ENCODE data around the gene WFDC12.

Gene WFDC12

GRCh38 chr20:45114465-45115385 is 9.5 kb downstream of the WFDC12 start, which contains the start of gene WFDC5:
WFDC5 (minus strand) TSS chr20:45115174; CDS start chr20:45115083, 91 bp downstream.
- DNase-seq = no peak

DNA sequence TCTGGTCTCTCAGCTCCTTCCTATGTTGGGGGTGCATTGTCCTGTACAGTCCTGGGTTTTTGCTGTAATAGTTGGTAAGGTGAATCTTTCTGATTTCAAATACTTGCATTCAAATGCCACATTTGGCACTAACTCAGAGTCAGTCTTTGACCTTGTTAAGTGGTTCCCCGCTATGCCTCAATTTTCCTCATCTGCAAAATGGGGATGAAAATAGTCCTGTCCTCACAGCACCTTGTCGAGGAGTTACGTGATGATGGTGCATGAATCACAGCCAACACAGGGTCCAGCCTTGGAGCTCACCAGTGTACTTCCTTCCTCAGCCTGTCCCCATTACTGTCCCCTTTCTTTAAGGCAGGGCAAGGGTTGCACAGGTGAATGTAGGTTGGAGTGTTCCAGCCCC is 10.4 kb downstream of the WFDC12 start:
- DNase-seq = no peak

DNA sequence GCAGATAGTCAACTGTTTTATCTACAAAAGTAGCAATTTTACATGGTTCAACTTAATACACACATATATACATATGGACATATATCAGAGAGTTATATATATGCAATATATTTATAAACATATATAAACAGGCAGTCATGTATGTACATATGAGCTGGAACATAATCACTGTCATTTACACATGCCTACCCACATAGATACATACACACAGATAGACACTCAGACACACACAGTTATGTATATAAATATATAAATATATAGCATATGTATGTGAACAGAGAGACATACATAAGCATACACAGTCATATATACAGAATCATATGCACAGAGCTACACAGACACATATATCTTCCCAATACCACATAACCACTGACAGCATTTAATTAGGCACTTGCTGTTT is 11.5 kb downstream of the WFDC12 start:
- no peak for DNase-seq

DNA sequence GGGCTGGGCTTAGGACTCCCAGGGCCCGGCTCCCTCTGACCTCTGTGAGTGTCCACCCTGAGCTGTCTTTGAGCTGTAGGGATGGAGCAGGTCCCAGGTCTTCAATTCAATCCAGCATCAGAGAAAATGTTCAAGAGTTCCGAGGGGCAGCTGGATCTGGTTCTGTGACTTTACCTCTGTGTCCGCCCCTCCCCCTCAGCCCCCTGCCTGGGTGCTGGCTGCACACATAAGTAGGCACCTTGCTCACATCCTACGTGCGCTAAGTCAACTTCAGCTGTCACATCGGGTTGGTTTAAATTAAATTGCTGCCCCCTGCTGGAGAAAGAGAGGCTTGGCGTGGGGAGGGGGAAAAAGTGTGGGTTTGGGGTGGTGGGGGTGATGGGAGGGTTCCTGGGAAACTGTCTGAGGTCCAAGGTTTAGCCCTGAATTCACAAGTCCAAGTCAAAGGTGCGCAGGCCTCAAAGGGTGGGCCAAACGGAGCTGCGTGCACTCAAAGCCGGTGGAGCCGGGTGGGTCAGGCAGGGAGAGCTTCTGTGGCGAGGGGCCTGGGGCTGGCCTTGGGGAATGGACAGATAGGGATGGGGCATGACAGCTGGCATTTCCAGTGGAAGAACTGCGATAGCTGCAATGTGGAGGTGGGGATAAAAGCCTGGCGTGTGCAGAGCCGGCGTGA is 12.3 kb downstream of the WFDC12 start:
- DNase-seq = no peak

DNA sequence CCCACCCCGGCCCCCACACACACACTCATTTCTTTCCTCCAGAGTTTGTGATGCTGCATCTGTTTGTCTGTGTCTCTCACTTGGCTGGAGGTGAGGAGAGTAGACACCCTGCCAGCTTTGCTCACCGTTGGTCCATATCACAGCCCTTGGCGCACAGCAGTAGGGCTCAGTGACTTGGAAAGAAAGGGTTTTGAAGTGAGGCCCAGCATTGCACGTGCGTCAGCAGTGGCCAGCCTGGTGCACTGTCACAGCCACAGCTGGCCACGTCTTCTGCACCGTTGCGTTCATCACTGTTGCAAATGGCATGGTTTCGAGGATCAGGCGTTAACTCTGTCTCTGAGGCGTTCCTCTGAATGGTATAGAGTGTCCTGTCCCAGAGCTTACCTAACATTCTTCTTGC is 13.0 kb downstream of the WFDC12 start:
- no peak for DNase-seq

DNA sequence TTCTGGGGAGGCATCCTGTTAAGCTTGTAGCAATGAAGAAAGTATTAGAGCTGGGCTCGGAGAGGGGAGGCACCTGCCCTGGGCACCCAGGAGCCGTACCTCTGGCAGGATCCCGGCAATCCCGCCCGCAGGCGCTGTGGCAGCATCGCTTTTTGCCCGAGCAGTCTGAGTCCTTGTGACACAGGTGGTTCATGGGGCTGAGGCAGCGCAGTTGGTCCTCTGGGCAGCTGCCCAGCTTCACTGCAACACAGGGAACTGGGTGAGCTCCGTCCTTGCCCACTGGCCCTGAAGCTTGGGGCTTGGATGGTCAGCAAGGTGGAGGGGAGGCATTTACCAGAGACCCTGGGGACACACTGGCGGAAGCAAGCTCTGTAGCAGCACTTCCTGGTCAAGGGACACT is 14.0 kb downstream of the WFDC12 start:
- no peak for DNase-seq

DNA sequence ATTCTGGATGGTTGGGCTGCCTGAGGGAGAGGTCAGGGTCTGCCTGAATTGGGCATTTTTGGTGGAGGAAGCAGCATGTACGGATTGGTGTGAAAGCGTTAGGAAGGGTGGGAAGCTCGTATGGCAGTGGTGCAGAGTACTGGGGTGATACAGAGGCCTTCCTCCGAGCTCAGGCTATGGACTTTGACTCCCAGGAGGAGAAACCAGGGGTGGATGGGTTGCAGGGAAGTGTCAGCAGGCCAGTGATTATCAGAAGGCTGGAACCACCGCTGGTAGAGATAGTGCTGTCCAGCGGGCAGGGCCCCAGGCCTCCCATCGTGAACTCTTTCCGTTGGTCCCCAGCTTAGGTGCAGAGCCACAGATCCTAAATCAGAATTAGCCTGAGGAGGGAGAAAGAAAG is 14.6 kb downstream of the WFDC12 start:
- no peak for DNase-seq

GRCh38 chr20:45105317-45105716 is 18.9 kb downstream of the WFDC12 start:
- DNase-seq = no peak

GRCh38 chr20:45104786-45105185 is 19.5 kb downstream of the WFDC12 start:
- no peak for DNase-seq

DNA sequence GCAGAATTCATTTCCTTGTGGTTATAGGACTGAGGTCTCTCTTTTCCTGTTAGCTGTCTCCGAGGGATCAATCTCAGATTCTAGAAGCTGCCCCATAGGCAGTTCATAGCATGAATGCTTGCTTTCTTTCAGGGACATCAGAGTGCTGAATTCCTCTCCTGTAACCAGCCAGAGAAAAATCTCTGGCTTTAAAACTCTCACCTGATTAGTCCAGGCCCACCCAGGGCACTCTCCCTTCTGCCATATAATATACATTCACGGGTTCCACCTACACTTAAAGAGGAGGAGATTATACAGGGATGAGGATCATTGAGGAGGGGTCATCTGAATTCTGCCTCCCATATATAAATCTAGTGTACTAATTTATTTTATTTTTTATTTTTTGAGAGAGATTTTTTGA is 21.2 kb downstream of the WFDC12 start:
- no peak for DNase-seq

DNA sequence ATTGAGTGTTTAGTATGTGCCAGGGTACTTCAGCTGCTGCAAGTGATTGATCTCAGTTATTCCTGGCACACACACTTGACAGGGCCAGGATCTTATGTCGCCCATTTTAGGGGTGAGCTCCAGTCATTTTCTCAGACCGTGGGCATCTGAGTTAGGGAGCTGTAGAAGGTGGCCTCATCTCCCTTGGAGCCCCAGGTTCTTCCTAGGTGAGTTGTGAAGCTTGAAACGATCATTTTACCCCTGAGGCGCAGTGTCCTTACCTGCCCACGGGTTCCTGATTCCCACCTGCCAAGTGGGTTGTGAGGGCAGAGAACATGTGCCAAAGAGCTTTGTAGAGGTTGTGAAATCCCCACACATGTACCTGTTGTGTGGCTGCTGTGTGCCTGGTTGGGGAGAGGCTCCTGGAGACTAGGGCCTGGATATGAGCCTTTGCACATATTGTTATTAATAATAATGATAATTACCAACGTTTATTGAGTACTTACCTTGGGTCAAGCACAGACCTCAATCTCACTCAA is 22.9 kb downstream of the WFDC12 start:
- DNase-seq = no peak

DNA sequence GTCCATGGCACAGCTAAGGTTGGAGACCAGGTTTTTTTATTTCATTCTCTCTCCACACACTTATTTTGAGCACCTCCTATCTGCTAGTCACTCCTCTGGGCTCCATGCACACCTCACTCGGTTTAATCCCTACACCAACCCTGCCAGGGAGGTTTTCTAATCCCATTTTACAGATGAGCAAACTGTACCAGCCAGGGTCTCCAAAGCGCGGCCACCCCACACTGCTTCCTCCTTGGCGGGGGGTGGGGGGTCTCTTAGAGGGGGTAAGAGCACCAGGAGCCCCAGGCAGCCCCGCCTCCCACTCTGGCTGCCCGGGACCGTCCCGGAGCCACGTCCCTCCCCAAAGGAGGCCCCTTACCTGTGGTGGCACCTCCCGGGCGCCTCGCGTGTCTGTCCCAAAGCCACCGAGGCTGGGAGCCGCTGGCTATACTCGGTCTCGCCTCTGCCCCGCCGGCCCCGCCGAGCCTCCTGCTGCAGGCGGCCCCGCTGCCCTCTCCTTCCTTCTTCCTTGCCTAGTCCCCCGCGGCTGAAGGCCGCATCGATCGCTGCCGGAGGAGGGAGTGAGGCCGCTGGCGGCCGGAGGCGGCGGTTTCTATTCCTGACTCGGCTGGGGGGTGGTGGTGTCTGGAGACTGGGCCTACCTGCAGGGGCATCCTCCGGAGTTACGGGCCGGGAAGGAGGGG is 23.6 kb downstream of the WFDC12 start, which contains the start of gene KCNS1:
Gene KCNS1, minus strand, starts transcription at position 565 of the 683 bp plus-strand sequence. CDS start 1,891 bp downstream, outside the sequence.
- no peak for DNase-seq

GRCh38 chr20:45098103-45098773 is 26.0 kb downstream of the WFDC12 start:
- no peak for DNase-seq

- DNase-seq = no peak
These were observed 26.7 kb downstream of the WFDC12 start for GRCh38 chr20:45097485-45098102.

DNA sequence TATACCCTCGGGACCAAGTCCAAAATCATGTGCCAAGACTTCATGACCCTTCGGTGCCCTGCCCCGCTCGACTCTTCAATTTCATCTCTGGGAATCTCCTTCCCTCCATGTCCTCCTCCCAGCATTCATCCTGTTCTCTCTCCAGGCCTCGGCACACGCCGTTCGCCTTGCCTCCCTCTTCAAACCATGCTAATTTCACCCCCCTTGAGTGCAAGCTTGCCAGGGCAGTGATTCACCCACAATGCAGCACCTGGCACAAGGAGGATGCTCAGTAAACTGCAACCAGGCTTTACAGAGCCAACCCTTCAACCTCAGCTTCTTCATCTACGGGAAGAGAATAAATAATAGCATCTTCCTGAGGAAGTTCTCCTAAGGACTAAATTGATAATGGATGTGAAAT is 27.5 kb downstream of the WFDC12 start:
- no peak for DNase-seq

DNA sequence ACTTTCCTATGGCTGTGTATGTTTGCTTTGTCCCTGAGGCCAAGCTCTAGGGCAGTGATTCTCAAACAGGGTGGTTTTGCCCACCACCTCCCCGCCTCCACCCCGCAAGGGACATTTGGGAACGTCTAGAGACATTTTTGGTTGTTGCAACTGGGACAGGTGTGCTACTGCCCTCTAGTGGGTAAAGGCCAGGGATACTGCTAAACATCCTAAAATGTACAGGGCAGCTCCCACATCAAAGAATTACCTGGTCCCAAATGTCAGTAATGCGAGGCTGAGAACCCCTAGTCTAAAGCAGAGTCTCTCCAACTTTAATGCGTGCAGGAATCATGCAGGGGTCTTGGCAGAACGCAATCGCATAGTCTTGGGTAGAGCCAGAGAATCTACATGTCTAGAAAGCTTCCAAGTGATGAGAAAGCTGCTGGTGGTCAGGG is 28.4 kb downstream of the WFDC12 start:
- no peak for DNase-seq

DNA sequence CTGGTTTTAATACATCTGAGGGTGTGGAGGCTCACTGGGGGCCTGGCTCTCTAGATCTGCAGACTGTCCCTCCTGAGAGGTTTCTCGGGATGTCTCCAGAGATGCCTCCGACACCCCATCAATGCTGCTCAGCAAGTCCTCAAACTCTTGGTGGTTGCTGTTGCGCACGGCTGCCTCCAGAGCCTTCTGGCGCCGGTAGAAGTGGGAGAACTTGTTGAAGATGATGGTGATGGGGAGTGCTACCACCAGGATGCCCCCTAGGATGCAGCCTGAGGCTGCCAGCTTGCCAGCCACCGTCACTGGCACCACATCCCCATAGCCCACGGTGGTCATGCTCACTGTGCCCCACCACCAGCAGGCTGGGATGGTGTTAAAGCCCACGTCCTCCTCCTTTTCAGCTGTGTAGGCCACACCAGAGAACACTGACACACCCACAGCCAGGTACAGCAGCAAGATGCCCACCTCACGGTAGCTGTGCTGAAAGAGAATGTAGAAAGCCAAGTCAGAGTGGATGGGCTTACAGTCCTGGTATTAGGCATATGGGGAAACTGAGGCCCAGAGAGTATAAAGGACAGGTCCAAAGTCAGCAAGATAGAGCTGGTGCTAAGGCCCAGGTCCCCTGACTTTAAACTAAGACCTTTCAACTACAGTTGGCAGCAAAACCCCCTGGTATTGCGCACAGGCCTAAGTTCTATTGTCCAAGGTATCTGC is 29.2 kb downstream of the WFDC12 start:
- no peak for DNase-seq

- DNase-seq = no peak
These were observed 30.1 kb downstream of the WFDC12 start for GRCh38 chr20:45094201-45094600.

- DNase-seq = no peak
These were observed 31.4 kb downstream of the WFDC12 start for GRCh38 chr20:45092898-45093297.

DNA sequence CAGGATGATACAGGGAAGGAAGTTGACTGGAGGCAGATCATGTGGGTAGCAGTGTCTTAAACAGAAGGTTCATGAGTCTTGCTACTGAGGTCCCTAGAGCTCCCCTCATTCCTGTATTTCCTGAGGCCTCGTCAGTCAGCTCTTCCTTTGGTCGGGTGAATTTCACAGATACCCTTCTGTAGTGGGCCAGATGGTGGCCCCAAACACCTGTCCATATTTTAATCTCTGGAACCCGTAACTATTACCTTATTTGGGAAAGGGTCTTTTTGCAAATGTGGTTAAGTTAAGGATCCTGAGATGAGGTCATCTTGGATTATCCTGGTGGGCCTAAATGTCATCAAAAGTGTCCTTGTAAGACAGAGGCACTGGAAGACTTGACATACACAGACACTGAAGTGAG is 32.9 kb downstream of the WFDC12 start:
- no peak for DNase-seq

DNA sequence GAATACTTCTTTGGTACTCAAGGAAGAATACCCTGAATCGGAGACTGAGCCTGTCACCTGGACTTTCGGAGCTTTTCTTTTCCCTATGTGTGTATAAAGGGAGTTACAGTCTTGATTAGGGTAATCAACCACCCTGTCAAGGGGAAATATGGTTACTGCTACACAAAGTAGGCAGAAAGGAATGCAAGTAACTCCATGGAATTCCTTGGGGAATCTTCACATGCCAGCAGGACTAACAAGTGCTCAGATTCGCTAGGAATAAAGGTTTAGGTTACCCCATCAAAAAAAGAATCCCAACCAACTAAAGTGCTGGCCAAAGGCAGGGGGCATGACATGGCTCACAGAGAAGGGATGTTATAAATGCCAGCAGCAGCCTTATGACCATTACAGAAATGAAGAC is 33.8 kb downstream of the WFDC12 start:
- DNase-seq = no peak
